ENCODE results near the gene RELN.

RELN gene

DNA sequence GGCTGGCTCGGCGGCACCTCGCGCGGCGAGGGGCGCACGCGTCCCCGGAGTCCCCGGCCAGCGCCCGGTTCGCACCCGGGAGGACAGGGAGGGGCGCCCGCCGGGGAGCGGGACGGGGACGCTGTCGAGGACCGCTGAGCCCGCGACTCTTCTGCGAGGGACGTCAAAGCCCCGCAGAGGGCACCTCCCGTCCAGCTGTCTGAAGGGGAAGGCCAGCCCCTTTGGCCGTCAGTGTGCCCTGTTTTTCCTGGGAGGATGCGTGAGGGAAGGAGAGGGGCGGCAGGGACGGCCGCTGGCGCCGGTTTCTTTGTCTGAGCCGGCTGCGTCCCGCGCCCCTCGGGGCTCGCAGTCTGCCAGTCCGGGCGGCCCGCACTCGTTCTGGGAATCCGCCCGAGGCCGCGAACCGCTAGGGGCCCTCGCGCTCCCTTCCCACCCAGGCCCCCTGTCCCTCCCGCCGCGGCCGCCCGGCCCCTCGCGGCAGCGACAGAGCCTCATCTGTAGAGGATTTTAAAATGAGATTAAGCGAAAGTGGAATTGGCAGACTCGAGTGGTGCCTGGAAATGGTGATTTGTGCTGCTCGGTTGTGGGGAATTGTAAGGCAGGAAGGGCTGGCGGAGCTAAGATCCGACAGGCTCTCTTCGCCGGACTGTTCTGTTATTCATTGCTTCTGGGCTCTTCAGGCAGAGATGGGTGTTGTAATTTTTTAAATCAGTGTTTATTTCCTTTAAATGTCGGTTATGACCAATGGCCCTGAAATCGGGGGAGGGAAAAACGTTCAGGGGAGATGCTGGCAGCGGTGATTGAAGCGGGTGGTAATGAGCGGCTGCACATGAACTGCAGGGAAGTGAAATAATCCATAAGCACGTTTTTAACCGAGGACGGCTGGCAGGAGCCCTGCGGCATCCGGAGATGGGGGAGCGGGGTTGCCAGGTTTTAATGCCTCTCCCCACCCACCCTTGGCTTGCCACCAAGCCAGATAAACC lies 618 bp upstream of the RELN start:
- DNase-seq, result peak; percentile 11

DNA sequence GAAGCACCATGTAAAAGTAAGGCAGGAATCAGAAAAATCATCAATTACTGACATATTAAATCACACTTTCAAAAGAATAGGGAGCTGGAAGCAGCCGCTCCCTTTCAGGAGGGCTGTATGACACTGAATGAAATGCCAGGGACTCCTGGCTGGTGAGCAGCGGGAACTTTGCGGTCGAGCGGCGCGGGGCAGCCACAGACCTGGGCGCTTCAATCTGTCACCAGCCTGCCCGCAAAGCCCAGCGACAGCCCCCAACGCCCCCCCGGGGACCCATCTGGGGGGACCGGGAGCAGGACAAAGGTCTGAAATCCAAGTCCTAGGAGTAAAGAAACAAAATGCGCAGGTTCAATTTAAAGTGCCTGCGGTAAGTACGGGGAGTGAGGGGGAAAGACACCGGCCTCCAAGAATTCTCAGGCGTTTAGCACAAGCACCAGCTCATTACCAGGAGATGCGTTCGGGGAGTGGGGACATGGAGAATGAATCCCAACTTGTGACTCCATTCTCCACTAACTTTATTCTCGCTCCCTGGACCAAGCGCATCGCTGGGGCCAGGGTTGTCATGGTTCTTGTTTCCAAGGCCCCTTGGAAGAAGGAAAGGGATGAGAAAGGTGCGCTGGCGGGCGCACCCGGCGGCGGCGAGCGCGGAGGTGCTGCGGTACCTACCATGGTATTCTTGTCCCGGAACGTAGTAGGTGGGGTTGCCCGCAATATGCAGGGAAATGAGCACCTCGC lies 824 bp downstream of the RELN start:
- no peak for DNase-seq

DNA sequence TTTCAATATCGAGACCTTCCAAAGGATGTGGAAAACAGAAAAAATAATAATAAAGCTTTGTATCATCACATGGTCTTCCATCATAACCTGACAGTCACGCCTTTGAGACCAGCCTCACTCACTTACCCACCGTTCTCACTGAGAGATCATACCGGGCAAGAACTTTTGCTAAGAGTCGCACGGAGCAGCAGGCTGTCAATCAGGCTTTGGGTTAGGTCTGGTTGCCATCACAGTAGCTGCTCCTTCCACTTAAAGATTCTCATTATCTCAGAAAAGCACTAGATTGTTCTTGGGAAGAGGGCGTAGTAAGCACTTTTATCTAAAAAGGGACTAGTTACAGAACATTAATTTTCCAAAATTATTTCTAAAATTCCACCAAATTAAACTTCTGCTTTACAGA lies 2.0 kb downstream of the RELN start:
- no peak for DNase-seq

DNA sequence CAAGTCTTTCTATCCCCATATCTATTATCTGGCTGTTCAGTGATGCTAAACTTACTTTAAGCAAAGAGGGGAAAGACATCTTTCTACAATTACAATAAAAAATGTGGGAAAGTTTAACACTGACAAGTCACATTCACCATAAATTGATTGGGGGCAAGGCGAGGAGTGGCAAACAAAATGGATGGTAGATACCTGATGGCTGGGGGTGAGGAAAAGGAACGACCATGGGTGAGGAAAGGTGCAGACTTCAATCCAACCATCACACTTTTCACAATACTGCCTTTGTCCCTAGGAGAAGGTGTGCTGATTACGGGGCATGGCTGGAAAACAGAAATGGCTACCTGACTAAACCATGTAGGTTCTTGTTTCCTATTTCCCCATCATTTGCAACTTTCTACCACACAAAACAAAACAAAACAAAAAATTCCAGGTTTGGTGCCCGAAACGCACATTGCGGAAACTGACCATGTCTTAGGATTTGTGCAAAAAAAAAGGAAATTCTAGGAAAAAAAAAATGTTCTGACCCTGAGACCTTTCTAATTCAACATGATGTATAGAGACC lies 3.8 kb downstream of the RELN start:
- no peak for DNase-seq

DNA sequence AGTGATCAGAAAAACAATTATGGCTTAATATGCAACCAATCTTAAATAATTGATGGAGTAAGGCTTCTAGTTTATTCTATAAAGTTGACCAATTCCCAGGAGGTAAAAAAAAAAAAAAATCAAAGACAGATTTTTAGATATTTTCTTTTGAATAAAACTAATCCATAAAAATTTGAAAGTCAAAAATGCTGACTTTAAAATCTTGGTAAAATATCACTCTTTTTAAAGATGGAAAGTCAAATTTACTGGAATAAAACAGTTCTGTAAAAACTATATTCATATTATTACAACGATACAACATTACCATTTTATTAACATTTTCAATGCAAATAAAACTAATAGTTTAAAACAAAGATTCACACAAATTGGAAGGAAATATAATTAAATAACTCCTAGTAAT lies 5.4 kb downstream of the RELN start:
- no peak for DNase-seq

DNA sequence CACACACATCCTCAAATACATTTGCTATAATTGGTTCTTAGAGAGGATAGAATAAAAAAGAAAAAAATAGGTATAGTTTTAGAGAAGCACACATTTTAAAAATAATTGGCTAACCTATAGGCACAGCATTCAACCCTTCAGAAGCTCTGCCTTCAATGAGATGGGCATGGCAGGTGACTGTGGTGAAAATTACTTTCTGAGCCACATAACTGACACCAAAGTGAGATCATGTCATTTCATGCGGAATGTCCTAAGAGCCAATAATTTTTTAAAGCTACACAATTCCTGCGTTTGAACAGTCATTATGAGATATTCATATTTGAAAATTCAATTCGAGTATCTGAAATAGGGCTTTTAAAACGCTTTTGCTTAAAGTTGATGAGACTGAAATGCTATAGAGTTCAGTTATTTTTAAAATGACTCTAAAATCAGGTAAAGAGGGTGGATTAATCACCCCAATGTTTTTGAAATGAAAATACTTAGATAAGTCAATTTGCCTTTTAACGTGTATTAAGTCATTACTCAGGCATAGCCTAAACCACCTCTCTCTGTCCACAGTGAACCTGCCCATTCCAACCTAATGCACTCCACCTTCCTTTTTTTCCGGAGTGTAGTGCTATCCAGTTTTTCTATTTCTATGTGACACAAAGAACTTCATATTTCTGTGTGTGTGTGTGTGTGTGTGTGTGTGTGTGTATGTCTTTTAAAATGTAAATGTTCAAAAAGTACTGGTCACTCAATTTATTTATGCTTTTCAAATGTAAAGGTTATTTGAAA lies 6.1 kb downstream of the RELN start:
- DNase-seq, result no peak

DNA sequence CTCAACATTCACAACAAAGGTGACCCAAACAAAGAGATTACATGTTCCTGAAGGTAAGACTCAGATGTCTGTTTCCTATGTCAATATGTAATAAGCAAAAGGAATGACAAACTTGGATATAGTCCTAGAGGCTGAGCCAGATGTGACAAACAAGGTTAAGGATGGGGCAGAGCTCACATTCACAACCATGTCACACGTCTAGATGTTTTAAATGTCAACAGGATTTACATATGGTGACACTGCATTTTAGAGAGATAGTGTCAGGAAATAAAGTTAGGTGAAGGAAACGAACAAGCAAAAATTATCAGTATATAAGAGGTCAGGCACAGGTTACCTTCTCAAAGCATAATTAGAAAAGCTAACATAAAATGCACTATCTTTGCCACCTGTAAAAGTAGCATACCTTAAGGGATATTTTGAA lies 8.4 kb downstream of the RELN start:
- DNase-seq, result no peak

DNA sequence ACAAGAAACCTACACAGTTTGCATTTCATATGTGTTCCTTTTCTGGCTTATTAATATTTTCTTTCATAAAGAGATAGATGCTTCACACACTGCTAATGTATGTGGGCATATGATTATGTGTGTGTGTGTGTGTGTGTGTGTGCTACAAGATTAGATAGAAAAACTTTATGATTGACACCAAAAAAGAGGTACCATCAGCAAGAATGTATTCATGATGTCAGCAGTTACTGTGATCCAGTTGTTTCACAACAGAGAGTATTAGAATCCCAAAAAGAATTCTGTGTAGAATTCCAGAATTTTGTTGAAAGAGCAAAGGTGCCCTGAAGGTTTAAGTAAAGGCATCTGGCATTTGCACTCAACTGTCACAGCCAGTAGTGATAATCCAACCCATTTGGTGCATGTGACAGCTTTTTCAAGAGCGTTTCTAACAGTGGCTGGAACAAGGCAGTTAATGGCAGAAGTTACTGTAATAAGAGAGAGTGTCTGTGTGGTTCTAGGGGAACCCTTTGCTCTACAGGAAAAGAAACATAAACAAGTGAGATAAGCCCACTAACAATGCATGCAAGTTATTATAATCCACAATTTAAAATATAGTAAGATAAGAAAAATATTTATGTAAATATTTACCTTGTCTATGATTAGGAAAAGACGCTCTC lies 16.6 kb downstream of the RELN start:
- no peak for DNase-seq

DNA sequence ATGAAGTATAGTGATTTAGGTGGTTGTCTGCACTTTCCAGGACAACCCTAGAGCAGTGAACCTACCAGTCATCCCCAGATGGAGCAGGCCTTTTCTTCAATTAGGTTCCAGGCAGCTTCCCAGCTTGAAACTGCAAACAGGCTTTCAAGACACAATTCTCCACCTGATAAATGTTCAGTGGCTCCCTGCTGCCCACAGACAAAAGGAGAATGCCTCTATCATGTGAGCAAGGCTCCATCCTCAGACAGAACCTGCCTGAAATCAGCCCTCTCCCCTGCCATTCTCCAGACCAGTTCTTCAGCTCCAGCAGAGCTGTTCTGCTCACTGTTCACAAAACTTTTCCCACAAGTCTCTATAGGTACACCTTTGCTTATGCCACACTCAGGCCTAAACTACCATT lies 22.1 kb downstream of the RELN start:
- DNase-seq, result no peak

DNA sequence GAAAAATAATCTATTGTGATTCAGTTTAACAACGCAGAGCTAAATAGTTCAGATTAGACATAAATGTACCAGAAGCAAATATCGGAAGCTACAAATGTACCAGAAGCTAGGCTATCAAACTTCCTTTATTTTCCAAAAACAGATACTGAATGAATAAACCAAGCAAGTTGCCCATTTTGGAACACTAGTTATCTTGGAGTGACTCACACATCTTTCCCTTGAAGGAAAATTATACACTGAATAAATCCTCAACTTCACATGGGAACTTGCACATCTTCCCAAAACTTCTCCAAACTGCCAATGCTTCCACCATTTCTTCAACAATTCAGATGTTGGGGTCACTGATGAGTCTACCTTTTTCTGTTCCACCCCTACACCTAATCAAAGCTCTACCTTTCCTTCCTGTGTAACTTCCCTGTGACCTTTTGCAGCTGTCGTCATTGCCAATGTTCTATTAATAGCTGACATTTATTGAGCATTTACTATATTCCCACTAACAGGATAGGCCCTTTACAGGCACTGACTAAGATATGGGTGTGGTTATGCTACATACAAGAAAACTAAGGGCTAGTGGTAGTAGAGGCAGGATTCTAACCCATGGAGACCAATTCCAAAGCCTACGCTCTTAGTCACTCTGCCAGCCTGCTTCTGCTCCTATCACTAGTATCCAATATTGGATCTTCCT lies 22.7 kb downstream of the RELN start:
- no peak for DNase-seq

DNA sequence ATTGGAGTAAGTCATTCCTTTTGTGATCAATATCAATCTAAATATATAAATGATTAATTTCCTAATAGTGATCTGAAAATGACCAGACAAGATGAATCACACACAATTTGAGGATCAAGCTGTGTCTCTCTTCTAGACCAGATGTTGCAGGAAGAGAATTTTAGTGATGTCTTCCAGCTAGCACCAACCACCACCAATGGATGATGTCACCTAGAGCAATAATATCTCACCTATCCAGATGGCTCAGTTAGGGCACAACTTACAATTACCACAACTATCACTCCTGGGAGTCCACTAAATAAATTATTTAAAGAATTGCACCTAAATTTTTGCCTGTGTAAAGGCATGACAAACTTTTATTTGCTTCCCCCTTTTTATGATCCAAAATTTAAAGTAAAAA lies 25.2 kb downstream of the RELN start:
- no peak for DNase-seq

DNA sequence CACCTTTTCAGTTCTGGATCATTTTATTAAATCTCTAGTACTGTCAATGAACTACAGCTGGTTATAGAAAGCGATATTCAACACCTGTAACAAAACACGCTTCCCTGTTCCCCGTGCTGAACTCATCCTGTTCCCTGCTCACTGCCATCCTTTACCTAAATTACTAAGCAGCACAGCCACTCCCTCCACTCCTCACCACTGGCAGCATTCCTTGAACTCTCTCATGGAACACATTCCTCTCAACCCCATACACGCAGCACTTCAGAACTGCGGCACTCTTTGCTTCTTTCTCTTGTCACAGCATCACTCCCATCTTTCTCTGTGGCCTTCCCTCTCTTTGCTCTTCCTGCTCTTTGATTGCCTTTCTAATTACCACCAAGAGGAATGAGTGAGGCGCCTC lies 27.4 kb downstream of the RELN start:
- DNase-seq, result no peak

DNA sequence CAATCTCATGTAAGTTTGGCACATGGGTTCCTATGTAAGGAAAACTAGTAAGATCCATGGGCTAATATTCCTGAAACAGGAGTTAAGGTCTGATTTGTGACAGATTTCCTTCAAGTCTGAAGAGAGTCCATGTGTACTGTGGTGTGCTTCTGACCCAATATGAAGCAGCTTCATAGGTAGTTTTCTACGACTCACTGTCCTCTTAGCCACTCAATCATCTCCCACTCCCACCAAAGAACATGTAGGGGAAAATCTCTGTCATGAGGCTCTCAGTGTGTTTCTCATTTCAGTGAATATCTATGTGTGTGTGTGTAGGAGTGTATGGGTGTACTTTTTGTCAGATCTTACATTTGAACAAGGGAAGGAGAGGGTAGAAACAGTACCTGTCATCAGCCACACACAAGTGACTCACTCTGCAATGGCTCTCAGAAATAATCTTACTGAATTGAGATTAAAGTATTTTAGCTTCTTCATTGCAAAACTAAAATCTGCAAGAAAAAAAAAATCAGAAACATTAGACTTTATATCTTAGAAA lies 31.1 kb downstream of the RELN start:
- no peak for DNase-seq

DNA sequence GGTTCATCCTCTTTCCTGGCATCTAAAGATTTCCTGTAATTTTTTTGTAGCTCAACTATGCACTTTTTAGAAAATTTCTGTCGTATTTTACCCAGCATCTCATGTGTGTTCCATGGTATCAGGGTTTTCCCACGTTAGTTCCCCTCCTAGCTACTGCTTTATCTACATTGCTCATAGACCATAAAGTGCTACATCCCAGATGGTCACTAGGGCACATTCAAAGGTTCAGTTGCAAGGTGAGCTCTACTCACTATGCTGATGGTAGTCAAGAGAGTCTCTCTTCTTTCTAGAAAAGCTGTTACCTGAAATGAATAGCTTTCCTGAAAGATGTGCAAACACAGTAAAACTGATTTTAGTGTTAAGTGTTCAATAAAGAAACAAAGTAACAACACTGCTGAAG lies 33.5 kb downstream of the RELN start:
- no peak for DNase-seq

DNA sequence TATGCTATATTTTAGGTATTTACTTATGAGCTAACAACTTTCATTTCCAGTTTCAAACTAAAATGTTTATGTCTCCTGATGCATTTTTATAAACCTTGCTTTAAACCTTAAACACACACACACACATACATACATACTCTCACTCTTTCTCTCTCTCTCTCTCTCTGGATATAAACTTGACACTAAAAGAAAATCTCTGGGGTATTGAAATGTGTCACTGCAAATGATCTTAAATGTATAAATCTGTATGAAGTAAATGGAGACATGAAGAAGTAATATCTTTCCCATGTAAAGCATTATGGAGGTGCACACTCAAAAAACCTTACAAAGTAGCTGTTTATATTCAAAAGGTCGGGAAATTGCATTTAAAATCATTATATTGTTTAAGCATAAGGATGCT lies 37.0 kb downstream of the RELN start:
- DNase-seq, result no peak

DNA sequence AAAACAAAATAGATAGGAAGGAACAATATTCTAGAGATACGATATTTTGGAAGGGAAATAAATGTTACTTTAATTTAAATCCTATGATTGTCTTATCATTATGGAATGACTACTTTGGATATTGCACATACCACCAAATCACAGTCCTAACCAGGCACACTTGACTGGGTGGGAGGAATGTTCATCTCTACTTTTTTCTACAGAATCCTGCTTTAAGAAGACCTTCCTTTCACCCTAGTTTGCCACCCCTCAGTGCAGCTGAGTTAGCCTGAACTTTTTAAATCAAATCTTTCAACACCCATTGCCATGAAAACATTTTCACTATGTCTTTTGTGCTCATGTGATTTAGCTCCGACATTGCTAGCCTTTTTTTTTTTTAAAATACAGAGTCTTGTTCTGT lies 38.1 kb downstream of the RELN start:
- DNase-seq, result no peak

DNA sequence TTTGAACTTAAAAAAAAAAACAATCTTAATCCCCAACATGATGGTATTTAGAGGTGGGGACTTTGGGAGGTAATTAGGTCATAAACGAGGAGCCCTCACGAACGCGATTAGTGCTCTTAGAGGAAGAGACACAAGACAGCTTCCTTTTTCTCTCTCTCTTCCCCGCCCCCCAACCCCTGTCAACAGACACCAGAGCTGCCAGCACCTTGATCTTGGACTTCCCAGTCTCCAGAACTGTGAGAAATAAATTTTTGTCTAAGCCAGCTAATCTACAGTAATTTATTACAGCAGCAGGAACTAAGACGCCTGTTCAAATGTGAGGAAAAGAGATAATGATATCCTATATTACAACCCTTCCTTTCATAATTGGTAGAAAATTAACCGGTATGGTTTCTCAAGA lies 40.1 kb downstream of the RELN start:
- DNase-seq, result no peak

DNA sequence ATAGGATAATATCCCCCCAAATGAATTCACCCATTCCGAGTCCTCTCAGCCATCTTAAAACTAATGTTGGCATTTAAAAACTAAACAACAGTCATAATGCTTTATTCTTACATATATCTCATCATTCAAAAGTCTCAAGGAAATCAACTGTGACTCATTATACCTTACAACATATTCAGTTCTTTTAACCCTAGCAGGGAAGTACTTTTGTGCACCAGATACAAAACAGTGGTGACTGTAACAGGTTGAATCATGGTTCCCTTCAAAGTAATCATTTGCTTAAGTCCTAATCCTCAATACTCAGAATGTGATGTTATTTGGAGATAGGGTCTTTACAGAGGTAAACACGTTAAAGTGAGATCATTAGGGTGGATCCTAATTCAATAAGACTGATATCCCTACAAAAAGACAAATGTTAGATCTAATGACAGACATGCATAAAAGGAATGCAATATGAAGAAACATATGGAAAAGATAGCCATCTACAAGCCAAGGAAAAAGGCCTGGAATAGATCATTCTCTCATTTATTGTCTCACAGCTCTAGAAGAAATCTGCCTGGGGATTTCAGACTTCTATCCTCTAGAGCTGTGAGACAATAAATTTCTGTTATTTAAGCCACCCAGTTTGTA lies 42.3 kb downstream of the RELN start:
- DNase-seq, result no peak

DNA sequence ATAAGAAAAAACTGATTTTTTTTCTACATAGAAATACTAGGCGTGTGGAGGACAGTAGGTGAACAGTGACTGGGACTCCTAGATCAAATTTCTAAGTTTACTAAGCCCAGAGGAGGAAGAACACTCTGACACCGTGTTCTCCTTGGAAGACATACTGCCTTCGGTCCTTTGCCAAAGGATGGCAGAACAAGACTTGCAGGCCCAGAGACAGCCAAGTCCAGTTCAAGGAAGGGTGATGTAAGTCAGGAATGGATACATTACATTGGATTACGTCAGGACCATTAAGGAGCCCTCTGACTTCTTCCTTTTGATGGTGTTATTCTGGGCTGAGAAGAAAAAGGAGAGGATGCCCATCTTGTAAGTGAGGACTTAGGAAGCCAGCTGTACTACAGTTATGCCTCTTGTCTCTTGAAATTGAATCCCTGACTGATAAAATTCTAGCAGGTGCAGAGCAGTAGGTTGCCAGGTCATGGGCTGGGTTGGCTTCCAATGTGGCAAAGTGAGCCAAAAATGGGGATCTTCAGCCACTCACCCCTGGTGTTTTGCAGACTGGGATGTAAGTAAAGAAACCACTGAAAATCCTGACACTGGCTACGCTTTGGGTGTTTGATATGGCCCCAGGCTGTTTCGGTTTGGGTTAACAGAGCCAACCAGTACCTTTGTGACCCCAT lies 45.1 kb downstream of the RELN start:
- no peak for DNase-seq

DNA sequence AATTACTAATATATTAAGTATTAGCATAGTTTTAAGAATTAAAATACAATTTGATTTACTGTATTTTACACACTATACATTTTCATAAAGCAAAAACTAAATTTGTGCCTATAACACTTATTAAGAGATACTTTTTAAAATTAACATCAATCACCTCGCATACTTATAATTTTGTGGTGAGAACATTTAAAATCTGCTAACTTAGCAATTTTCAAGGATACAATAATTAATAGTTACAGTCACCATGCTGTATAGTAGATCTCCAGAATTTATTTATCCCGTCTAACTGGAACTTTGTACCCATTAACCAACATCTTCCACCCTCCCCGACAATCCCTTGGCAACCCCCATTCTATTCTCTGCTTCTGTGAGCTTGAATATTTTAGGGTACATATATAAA lies 47.5 kb downstream of the RELN start:
- DNase-seq, result no peak

All from NCI-H1436 (cell line).